ENCODE measurements around the gene TMEM126B.

The TMEM126B gene

DNA sequence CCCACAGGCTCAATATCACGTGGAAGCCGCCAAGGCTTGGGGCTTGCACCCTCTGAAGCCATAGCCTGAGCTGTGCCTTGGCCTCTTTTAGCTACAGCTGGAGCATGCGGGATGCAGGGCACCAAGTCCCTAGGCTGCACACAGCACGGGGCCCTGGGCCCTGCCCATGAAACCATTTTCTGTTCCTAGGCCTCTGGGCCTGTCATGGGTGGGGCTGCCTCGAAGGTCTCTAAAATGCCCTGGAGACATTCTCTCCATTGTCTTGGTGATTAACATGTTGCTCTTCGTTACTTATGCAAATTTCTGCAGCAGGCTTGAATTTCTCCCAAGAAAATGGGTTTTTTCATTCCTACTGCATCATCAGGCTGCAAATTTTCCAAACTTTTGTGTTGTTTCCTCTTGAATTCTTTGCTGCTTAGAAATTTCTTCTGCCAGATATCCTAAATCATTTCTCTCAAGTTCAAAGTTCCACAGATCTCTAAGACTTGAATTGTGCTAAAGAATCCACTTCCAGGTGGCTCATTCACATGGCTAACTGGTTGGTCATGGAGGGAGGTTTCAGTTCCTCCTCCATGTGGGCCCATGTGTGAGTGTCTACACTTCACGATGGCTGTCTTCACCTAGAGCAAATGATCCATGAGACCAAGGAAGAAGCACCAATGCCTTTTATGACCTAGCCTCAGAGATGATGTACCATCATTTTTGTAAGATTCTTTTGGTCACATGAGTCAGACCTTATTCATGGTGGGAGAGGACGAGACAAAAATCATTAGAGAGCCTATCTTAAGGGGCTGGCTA lies 43.9 kb downstream of the TMEM126B start:
- TF ChIP-seq, protein P1, sequence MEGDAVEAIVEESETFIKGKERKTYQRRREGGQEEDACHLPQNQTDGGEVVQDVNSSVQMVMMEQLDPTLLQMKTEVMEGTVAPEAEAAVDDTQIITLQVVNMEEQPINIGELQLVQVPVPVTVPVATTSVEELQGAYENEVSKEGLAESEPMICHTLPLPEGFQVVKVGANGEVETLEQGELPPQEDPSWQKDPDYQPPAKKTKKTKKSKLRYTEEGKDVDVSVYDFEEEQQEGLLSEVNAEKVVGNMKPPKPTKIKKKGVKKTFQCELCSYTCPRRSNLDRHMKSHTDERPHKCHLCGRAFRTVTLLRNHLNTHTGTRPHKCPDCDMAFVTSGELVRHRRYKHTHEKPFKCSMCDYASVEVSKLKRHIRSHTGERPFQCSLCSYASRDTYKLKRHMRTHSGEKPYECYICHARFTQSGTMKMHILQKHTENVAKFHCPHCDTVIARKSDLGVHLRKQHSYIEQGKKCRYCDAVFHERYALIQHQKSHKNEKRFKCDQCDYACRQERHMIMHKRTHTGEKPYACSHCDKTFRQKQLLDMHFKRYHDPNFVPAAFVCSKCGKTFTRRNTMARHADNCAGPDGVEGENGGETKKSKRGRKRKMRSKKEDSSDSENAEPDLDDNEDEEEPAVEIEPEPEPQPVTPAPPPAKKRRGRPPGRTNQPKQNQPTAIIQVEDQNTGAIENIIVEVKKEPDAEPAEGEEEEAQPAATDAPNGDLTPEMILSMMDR (IDR thresholded peaks at IDR 0.05) = no peak
- no peaks in the 10 kb centered on the region for H3K36me3 ChIP-seq
- H3K4me1 ChIP-seq (ENCODE audit: control insufficient read depth in 1 of 2, insufficient read depth in 1 of 2, low read depth in 1 of 2, low read length in 1 of 2) = no peaks in the 10 kb centered on the region
- no peak overlapping the region for H3K27ac ChIP-seq
- no peaks in the 10 kb centered on the region for H3K9me3 ChIP-seq
- no peaks in the 10 kb centered on the region for H3K27me3 ChIP-seq
- no peak overlapping the region for H3K4me3 ChIP-seq (ENCODE audit: low read depth in 1 of 2, low read length in 1 of 2)

DNA sequence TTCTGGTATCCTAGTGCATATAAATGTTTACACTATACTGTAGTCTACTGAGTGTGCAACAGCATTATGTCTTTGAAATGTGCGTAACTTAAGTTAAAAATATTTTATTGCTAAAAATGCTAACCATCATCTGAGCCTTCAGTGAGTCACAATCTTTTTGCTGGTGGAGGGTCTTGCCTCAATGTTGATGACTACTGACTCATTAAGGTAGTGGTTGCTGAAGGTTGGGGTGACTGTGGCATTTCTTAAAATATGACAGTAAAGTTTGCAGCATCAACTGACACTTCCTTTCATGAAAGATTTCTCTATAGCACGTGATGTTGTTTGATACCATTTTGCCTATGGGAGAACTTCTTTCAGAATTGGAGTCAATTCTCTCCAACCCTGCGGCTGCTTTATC lies 45.0 kb downstream of the TMEM126B start:
- Histone ChIP-seq H3K27ac (no peak overlapping the region), H3K4me1 (ENCODE audit: control insufficient read depth in 1 of 2, insufficient read depth in 1 of 2, low read depth in 1 of 2, low read length in 1 of 2) (no peaks in the 10 kb centered on the region), H3K36me3 (no peaks in the 10 kb centered on the region), H3K4me3 (ENCODE audit: low read depth in 1 of 2, low read length in 1 of 2) (no peak overlapping the region), H3K9me3 (no peaks in the 10 kb centered on the region), H3K27me3 (no peaks in the 10 kb centered on the region)
- TF ChIP-seq, protein P1 (IDR thresholded peaks at IDR 0.05) = no peak

DNA sequence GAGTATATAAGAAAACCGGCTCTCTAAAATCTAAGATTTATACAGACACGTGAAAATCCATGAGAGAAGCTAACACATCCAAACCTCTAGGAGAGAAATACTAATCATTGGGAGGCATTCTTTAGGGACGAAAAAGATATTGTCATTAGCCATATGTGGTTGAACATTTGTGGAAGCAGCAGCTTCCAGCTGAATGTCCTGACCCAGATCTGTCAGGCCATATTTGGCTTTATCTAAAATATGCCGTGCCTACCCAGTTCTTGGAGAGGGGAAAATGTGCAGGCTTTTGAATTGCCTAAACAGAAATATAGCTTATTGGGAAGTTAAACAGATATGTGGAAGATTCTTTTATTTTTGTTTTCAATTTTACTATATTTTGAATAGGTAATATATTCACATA lies 51.2 kb downstream of the TMEM126B start:
- Histone ChIP-seq H3K27me3 (peaks cover 8% of the 10 kb centered on the region), H3K4me3 (ENCODE audit: low read depth in 1 of 2, low read length in 1 of 2) (no peak overlapping the region)

DNA sequence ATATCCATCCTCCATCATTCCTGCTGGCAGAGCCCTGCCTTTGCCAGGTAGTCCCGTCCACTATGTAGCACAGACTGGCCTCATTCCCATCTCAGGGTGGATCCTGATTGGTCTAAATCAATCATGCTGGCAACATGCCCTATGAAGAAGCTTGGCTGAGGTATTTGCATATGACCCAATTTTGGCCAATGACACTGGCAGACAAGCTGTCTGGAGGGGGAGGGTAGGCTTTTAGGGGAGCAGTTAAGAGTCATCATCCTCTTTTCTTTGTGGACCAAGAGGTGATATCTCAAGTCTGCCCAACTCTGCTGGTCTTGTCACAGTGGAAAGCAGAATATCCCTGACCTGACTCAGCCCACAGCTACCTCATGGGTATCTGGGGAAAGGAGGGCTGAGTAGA lies 52.5 kb downstream of the TMEM126B start:
- Histone ChIP-seq H3K27me3 (peaks cover 8% of the 10 kb centered on the region), H3K27ac (no peak overlapping the region), H3K4me3 (ENCODE audit: low read depth in 1 of 2, low read length in 1 of 2) (no peak overlapping the region), H3K4me1 (ENCODE audit: control insufficient read depth in 1 of 2, insufficient read depth in 1 of 2, low read depth in 1 of 2, low read length in 1 of 2) (peaks cover 10% of the 10 kb centered on the region in 2 experiments), H3K36me3 (no peaks in the 10 kb centered on the region), H3K9me3 (no peaks in the 10 kb centered on the region)
- TF ChIP-seq, protein P1 (IDR thresholded peaks at IDR 0.05) = no peak

More for the DNA sequence above, 51.2 kb downstream of the TMEM126B start:
- TF ChIP-seq, protein P1 (IDR thresholded peaks at IDR 0.05) = no peak
- Histone ChIP-seq H3K9me3 (no peaks in the 10 kb centered on the region), H3K4me1 (ENCODE audit: control insufficient read depth in 1 of 2, insufficient read depth in 1 of 2, low read depth in 1 of 2, low read length in 1 of 2) (peaks cover 10% of the 10 kb centered on the region in 2 experiments), H3K27ac (no peak overlapping the region), H3K36me3 (no peaks in the 10 kb centered on the region)

DNA sequence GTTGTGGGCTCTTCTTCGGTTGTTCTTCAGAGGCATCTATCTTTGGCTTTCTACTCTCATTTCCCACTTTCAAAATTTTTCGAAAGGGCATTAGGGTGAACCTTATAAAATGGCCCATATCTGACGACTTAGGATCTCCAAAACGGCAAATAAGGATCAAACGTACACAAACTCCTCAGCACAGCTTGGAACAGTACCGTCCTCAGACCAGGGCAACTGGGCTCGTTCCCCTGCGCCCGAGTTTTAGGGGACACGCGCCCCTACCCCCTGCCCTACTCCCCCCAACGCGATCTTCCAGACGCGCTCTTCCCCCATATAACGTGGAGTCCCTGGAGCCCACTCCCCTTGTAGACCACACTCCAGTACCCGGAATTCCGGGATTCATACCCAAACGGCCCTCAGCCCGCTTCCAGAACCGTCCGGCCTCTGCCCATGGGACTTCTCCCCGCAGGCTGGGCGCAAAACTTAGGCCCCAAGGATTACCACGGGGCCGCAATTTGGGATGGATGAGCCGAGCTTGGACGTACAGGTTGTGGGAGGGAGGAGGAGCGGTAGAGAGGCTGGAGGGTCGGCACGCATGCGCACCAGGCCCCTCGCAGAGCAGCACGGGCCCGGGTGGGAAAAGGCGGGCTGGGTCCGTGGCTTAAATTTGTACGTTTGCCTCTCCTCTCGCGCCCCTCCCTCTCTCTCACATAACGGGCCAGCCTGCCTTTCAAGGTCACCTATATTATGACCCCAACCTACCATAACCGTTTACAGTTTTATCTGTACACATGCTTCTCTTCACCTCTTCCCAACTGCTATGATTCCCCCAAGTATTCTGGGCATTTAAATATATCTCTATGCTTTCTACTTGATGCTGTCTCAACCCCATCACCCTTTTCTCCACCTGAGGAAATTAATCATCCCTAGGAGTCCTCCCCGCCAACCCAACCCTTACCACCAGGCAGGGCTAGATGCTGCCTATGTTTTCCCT lies 54.2 kb downstream of the TMEM126B start:
- TF ChIP-seq, protein P1 (IDR thresholded peaks at IDR 0.05) = no peak
- H3K4me1 ChIP-seq (ENCODE audit: control insufficient read depth in 1 of 2, insufficient read depth in 1 of 2, low read depth in 1 of 2, low read length in 1 of 2) = peaks cover 10% of the 10 kb centered on the region in 2 experiments
- no peaks in the 10 kb centered on the region for H3K9me3 ChIP-seq
- H3K27me3 ChIP-seq = peaks cover 8% of the 10 kb centered on the region
- H3K36me3 ChIP-seq = no peaks in the 10 kb centered on the region
- no peak overlapping the region for H3K27ac ChIP-seq
- H3K4me3 ChIP-seq (ENCODE audit: low read depth in 1 of 2, low read length in 1 of 2) = peak overlapping the region; percentile 30 to 39

All from neutrophil (primary cell).